Loucy (cell line): ENCODE measurements around the gene PTGR3.

Experiments used
- H2AFZ ChIP-seq: fragments of 200-600 bp; sonication (generic); 2 replicates; pipeline ENCODE4 v1.6.0; 2016; ENCODE audit warnings: antibody characterized with exemption, mild to moderate bottlenecking, low read length, moderate library complexity
- H3F3A ChIP-seq: fragments of 200-600 bp; 2 replicates; pipeline ENCODE4 v1.6.0; 2016; ENCODE audit warnings: antibody characterized with exemption, low read depth, mild to moderate bottlenecking
- H3K27me3 ChIP-seq: fragments of 200-600 bp; sonication (generic); 2 replicates; pipeline ENCODE4 v1.6.1; 2014; ENCODE audit warnings: low read length, mild to moderate bottlenecking; ENCODE audit not compliant: insufficient read depth, poor library complexity, severe bottlenecking
- H3K36me3 ChIP-seq: fragments of 200-600 bp; sonication (generic); 2 replicates; pipeline ENCODE4 v1.6.1; 2016; ENCODE audit warnings: low read length; ENCODE audit not compliant: insufficient read depth
- H3K4me1 ChIP-seq: fragments of 200-600 bp; sonication (generic); 2 replicates; pipeline ENCODE4 v1.5.1; 2014; ENCODE audit warnings: low read length, mild to moderate bottlenecking; ENCODE audit not compliant: insufficient read depth, poor library complexity, severe bottlenecking
- H3K4me2 ChIP-seq: fragments of 200-600 bp; sonication (generic); 2 replicates; pipeline ENCODE4 v1.6.0; 2014; ENCODE audit warnings: antibody characterized with exemption, low read length, low read depth, mild to moderate bottlenecking; ENCODE audit not compliant: poor library complexity, severe bottlenecking
- H3K4me3 ChIP-seq: fragments of 200-600 bp; sonication (generic); 2 replicates; pipeline ENCODE4 v1.5.1; 2014; ENCODE audit warnings: low read length, mild to moderate bottlenecking, mixed read lengths; ENCODE audit not compliant: poor library complexity, severe bottlenecking
- H3K79me2 ChIP-seq: fragments of 200-600 bp; sonication (generic); 2 replicates; pipeline ENCODE4 v1.6.1; 2014; ENCODE audit warnings: low read length; ENCODE audit not compliant: insufficient read depth
- H3K9ac ChIP-seq: fragments of 200-600 bp; sonication (generic); 2 replicates; pipeline ENCODE4 v1.6.0; 2014; ENCODE audit warnings: mild to moderate bottlenecking, low read depth, low read length, moderate library complexity; ENCODE audit not compliant: poor library complexity, severe bottlenecking
- H3K9me2 ChIP-seq: fragments of 200-600 bp; sonication (generic); replicated peaks from 2 replicates; pipeline ENCODE4 v1.6.1; 2016; ENCODE audit warnings: low read depth, low read length, mixed read lengths
- H3K9me3 ChIP-seq: fragments of 200-600 bp; sonication (generic); 2 replicates; pipeline ENCODE4 v1.6.1; 2014; ENCODE audit warnings: mild to moderate bottlenecking, antibody characterized with exemption, low read length, low read depth; ENCODE audit not compliant: insufficient read depth
- H4K20me1 ChIP-seq: fragments of 200-600 bp; sonication (generic); 2 replicates; pipeline ENCODE4 v1.6.0; 2014; ENCODE audit warnings: antibody characterized with exemption, low read length, mild to moderate bottlenecking; ENCODE audit not compliant: insufficient read depth, poor library complexity, severe bottlenecking
- CTCF ChIP-seq: fragments of 200-600 bp; sonication (generic); conservative IDR thresholded peaks from 2 replicates; pipeline ENCODE4 v1.5.1; 2014; ENCODE audit warnings: mild to moderate bottlenecking, antibody characterized with exemption, low read length
- EZH2phosphoT487 ChIP-seq: fragments of 200-600 bp; IDR thresholded peaks from 2 replicates; pipeline ENCODE4 v1.6.1; 2018; ENCODE audit warnings: antibody characterized with exemption, mild to moderate bottlenecking, moderate library complexity, borderline replicate concordance

PTGR3 gene

DNA sequence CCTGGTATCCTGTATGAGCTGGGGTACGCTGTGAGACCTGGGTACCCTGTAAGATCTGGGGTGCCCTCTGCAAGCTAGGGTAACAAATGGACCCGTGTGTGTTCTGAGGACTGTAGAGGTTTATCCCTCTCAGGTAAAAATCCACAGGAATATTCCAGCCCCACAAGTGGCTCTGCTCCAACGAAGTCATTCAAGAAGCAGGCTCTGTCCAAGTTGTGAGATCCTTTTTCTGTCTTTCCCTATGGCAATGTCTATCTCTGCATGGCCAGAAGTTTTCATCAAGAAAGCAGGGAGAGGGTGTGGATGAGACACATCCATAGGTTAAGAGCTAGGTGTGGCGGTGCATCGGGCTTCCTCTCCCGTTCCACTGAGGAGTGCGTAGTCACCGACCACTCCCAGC, 43.0 kb downstream of the PTGR3 start:
- H3K9me3 ChIP-seq, result no peaks in the 10 kb centered on the region
- no peaks in the 10 kb centered on the region for H3K79me2 ChIP-seq
- no peak overlapping the region for H2AFZ ChIP-seq
- no peaks in the 10 kb centered on the region for H3K36me3 ChIP-seq
- H4K20me1 ChIP-seq, result no peaks in the 10 kb centered on the region
- no peak overlapping the region for H3K4me3 ChIP-seq
- TF ChIP-seq CTCF, result no peak
- no peak for TF ChIP-seq EZH2phosphoT487
- H3K27me3 ChIP-seq, result no peaks in the 10 kb centered on the region
- H3F3A ChIP-seq, result no peaks in the 10 kb centered on the region
- peaks cover 9% of the 10 kb centered on the region for H3K4me1 ChIP-seq
- H3K4me2 ChIP-seq, result no peak overlapping the region
- H3K9me2 ChIP-seq, result no peaks in the 10 kb centered on the region
- no peak overlapping the region for H3K9ac ChIP-seq

DNA sequence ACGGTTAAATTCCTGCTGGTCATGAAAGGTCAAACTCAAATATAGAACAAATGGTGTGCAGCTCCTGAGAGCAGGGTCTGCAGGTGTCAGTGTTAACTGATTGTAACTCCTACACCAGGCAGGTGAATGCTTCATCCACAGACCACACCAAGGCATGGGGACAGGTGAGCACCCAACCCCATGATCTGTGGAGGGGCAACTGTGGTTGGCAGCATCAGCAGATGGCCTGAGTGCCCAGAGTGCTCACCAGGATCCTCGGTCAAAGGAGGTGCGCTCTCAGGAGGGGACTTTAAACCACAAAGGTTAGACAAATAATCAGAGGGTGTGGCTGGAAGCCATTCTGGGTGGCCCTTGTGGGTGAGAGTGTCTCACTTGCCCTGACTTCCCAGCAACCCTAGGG, 44.5 kb downstream of the PTGR3 start:
- no peaks in the 10 kb centered on the region for H3K36me3 ChIP-seq
- no peak overlapping the region for H3K9ac ChIP-seq
- no peak overlapping the region for H3K4me2 ChIP-seq
- TF ChIP-seq CTCF (no peak), EZH2phosphoT487 (no peak)
- H3F3A ChIP-seq, result no peaks in the 10 kb centered on the region
- no peak overlapping the region for H2AFZ ChIP-seq
- H3K9me3 ChIP-seq, result no peaks in the 10 kb centered on the region
- H3K27me3 ChIP-seq, result no peaks in the 10 kb centered on the region
- H3K4me3 ChIP-seq, result no peak overlapping the region
- H3K9me2 ChIP-seq, result no peaks in the 10 kb centered on the region
- no peaks in the 10 kb centered on the region for H4K20me1 ChIP-seq
- no peaks in the 10 kb centered on the region for H3K79me2 ChIP-seq
- H3K4me1 ChIP-seq, result peaks cover 14% of the 10 kb centered on the region

- H2AFZ ChIP-seq, result no peak overlapping the region
- H3K4me1 ChIP-seq, result peaks cover 14% of the 10 kb centered on the region
- H4K20me1 ChIP-seq, result no peaks in the 10 kb centered on the region
- TF ChIP-seq EZH2phosphoT487 (no peak), CTCF (no peak)
- H3K27me3 ChIP-seq, result no peaks in the 10 kb centered on the region
- H3K9me2 ChIP-seq, result no peaks in the 10 kb centered on the region
- H3K79me2 ChIP-seq, result no peaks in the 10 kb centered on the region
- H3K4me2 ChIP-seq, result no peak overlapping the region
- no peak overlapping the region for H3K4me3 ChIP-seq
- H3K9ac ChIP-seq, result no peak overlapping the region
- H3K36me3 ChIP-seq, result no peaks in the 10 kb centered on the region
- no peaks in the 10 kb centered on the region for H3F3A ChIP-seq
- no peaks in the 10 kb centered on the region for H3K9me3 ChIP-seq
These were observed 45.2 kb downstream of the PTGR3 start for GRCh38 chr18:75163736-75164135.
